HCT116 (cell line): ENCODE results near the gene DHPS. TPM values are rescaled to one million over a fixed set of nuclear protein-coding genes. Genes with fewer than 3 reads are reported as not detected.

Experiments
- ATAC-seq: fragments of 200-7000 bp; cut with Tn5 transposase; 2 replicates; pipeline ENCODE4 v1.9.1; 2020; ENCODE audit warnings: mild to moderate bottlenecking, moderate library complexity
- BruUV-seq: library from RNA; stranded (reverse); fragments of 400-500 nt; replicated peaks from 2 replicates; lab custom pipeline; 2021; lab: Mats Ljungman, UMichigan
- CTCF ChIA-PET: fragments of 300-600 bp; sonication (Branson Sonifier 250); formaldehyde crosslinking; loops from one replicate; lab custom pipeline; 2021; ENCODE audit warnings: antibody characterized with exemption; lab: Charles Lee
- POLR2A ChIA-PET: fragments of 300-600, 350-600 bp; sonication (Branson Sonifier 250); formaldehyde crosslinking; loops from one replicate; lab custom pipeline; 2021; ENCODE audit warnings: antibody characterized with exemption; lab: Charles Lee
- RAD21 ChIA-PET, 2 experiments: fragments of 300-600 bp; sonication (Branson Sonifier 250); formaldehyde crosslinking; loops; one replicate each; lab custom pipeline; 2023; ENCODE audit warnings: low total read pairs in 2 of 2; ENCODE audit not compliant: uncharacterized antibody in 2 of 2, unreplicated experiment in 2 of 2, low non-redundant PET in 1 of 2; lab: Charles Lee
- DNase-seq: peaks from one replicate; pipeline ENCODE4 v3.0.0-alpha.2; 2010; ENCODE audit warnings: low read depth, low spot score
- H2AFZ ChIP-seq: fragments of 200-600 bp; shearing (Covaris generic), sonication (generic); 2 replicates; pipeline ENCODE4 v1.6.1; 2017; ENCODE audit warnings: low read depth, mixed run types, mixed read lengths, antibody characterized with exemption, low read length; ENCODE audit not compliant: poor library complexity, severe bottlenecking
- H3K27ac ChIP-seq: 2 replicates; pipeline ENCODE4 v1.5.1; 2012; ENCODE audit warnings: low read depth, low read length
- H3K27me3 ChIP-seq: fragments of 200-600 bp; sonication (generic); 2 replicates; pipeline ENCODE4 v1.6.1; 2016; ENCODE audit warnings: mixed run types, low read length, mixed read lengths; ENCODE audit not compliant: insufficient read depth
- H3K36me3 ChIP-seq, 2 experiments: fragments of 200-500 bp in 1 of 2; fragments of 200-600 bp in 1 of 2; sonication (Bioruptor generic) in 1 of 2; sonication (generic) in 1 of 2; 2 replicates each; pipeline versions ENCODE4 v1.5.1 to v1.6.1; 2014 to 2016; ENCODE audit warnings: low read length in 2 of 2, inconsistent platforms in 1 of 2, mixed read lengths in 1 of 2, mixed run types in 1 of 2; ENCODE audit not compliant: insufficient read depth in 2 of 2, control insufficient read depth in 1 of 2
- H3K4me1 ChIP-seq, 2 experiments: fragments of 200-600 bp in 1 of 2; sonication (generic) in 1 of 2; 2 replicates each; pipeline versions ENCODE4 v1.5.1 to v1.6.1; 2012 to 2017; ENCODE audit warnings: low read length in 2 of 2, inconsistent platforms in 1 of 2, mild to moderate bottlenecking in 1 of 2, mixed read lengths in 1 of 2, mixed run types in 1 of 2, moderate library complexity in 1 of 2; ENCODE audit not compliant: insufficient read depth in 2 of 2, control insufficient read depth in 1 of 2
- H3K4me2 ChIP-seq: fragments of 200-600 bp; sonication (generic); 2 replicates; pipeline ENCODE4 v1.6.1; 2017; ENCODE audit warnings: mixed run types, low read length, mixed read lengths
- H3K4me3 ChIP-seq, 2 experiments: fragments of 200-600 bp in 1 of 2; sonication (generic) in 1 of 2; replicated peaks in 1 of 2; 2 replicates each; pipeline ENCODE4 v1.5.1; 2011 to 2016; ENCODE audit warnings: low read length in 2 of 2, control low read depth in 1 of 2, low read depth in 1 of 2, mild to moderate bottlenecking in 1 of 2, mixed read lengths in 1 of 2, mixed run types in 1 of 2
- H3K79me2 ChIP-seq: fragments of 200-600 bp; sonication (generic); 2 replicates; pipeline ENCODE4 v1.6.1; 2017; ENCODE audit warnings: mild to moderate bottlenecking, mixed run types, low read length, moderate library complexity, mixed read lengths; ENCODE audit not compliant: insufficient read depth
- H3K9ac ChIP-seq: fragments of 200-600 bp; sonication (generic); 2 replicates; pipeline ENCODE4 v1.6.1; 2016; ENCODE audit warnings: low read length, mixed read lengths
- H3K9me2 ChIP-seq: fragments of 200-600 bp; sonication (generic), shearing (Covaris generic); 2 replicates; pipeline ENCODE4 v1.6.1; 2017; ENCODE audit warnings: mixed run types, mild to moderate bottlenecking, moderate library complexity; ENCODE audit not compliant: insufficient read depth
- H3K9me3 ChIP-seq, 2 experiments: fragments of 200-500 bp in 1 of 2; fragments of 200-600 bp in 1 of 2; sonication (Bioruptor generic) in 1 of 2; sonication (generic) in 1 of 2; 2 replicates each; pipeline ENCODE4 v1.6.1; 2014 to 2017; ENCODE audit warnings: low read length in 2 of 2, mixed read lengths in 2 of 2, inconsistent platforms in 1 of 2, low read depth in 1 of 2, mild to moderate bottlenecking in 1 of 2, mixed run types in 1 of 2, moderate library complexity in 1 of 2; ENCODE audit not compliant: control insufficient read depth in 1 of 2, insufficient read depth in 1 of 2
- H4K20me1 ChIP-seq: fragments of 200-600 bp; sonication (generic), shearing (Covaris generic); 2 replicates; pipeline ENCODE4 v1.6.1; 2017; ENCODE audit warnings: mixed run types, mild to moderate bottlenecking, moderate library complexity; ENCODE audit not compliant: insufficient read depth
- ATF3 ChIP-seq: IDR thresholded peaks from 2 replicates; pipeline ENCODE4 v1.6.1; 2012
- CEBPB ChIP-seq: IDR thresholded peaks from 2 replicates; pipeline ENCODE4 v1.6.1; 2012; ENCODE audit warnings: low read depth
- CTCF ChIP-seq, 3 experiments: fragments of 200-600 bp in 1 of 3; sonication (generic) in 1 of 3; IDR thresholded peaks in 2 of 3; conservative IDR thresholded peaks in 1 of 3; 2 replicates each; pipeline ENCODE4 v1.5.1; 2012 to 2017; ENCODE audit warnings: low read depth in 2 of 3, low read length in 2 of 3, antibody characterized with exemption in 1 of 3, borderline replicate concordance in 1 of 3, control low read depth in 1 of 3, mild to moderate bottlenecking in 1 of 3, mixed read lengths in 1 of 3, mixed run types in 1 of 3, moderate library complexity in 1 of 3; ENCODE audit not compliant: insufficient read depth in 1 of 3
- ELF1 ChIP-seq: IDR thresholded peaks from 2 replicates; pipeline ENCODE4 v1.6.1; 2012; ENCODE audit warnings: low read depth, borderline replicate concordance
- EZH2 ChIP-seq: fragments of 200-600 bp; sonication (generic); IDR thresholded peaks from 2 replicates; pipeline ENCODE4 v1.6.1; 2017; ENCODE audit warnings: antibody characterized with exemption, mixed run types
- EZH2phosphoT487 ChIP-seq: fragments of 200-600 bp; IDR thresholded peaks from 2 replicates; pipeline ENCODE4 v1.6.1; 2018; ENCODE audit warnings: antibody characterized with exemption, borderline replicate concordance
- FOSL1 ChIP-seq: IDR thresholded peaks from 2 replicates; pipeline ENCODE4 v1.6.1; 2012; ENCODE audit warnings: low read depth
- RAD21 ChIP-seq: IDR thresholded peaks from 2 replicates; pipeline ENCODE4 v1.6.1; 2012; ENCODE audit warnings: low read depth, mild to moderate bottlenecking
- SP1 ChIP-seq: IDR thresholded peaks from 2 replicates; pipeline ENCODE4 v1.6.1; 2012; ENCODE audit warnings: low read depth
- TCF7L2 ChIP-seq: IDR thresholded peaks from 2 replicates; pipeline ENCODE4 v1.7.0; 2011; ENCODE audit warnings: borderline replicate concordance, inconsistent platforms; ENCODE audit not compliant: insufficient read depth, insufficient read length; ENCODE audit errors: extremely low read depth
- YY1 ChIP-seq: IDR thresholded peaks from 2 replicates; pipeline ENCODE4 v1.6.1; 2011; ENCODE audit warnings: low read length, low read depth, moderate library complexity, mild to moderate bottlenecking; ENCODE audit not compliant: insufficient replicate concordance; ENCODE audit errors: extremely low read depth
- ZBTB33 ChIP-seq: IDR thresholded peaks from 2 replicates; pipeline ENCODE4 v1.6.1; 2011; ENCODE audit warnings: mild to moderate bottlenecking, low read length, moderate library complexity; ENCODE audit not compliant: insufficient replicate concordance; ENCODE audit errors: extremely low read depth
- ZFX ChIP-seq: fragments of 450-650 bp; IDR thresholded peaks from 2 replicates; pipeline ENCODE4 v1.6.1; 2017
- intact Hi-C: fragments of 100-400 bp; cut with micrococcal nuclease; formaldehyde crosslinking; loops from 2 replicates; pipeline ENCODE4 v1.10.0; 2022
- total RNA-seq: library from RNA; stranded (reverse); gene quantifications from one replicate; pipeline ENCODE4 v1.2.1, GENCODE V29; 2021; ENCODE audit not compliant: unreplicated experiment
- TF ChIP-seq, protein P1 (sequence below): IDR thresholded peaks from 2 replicates; pipeline ENCODE4 v1.6.1; 2012

DHPS gene
- total RNA-seq, 1 experiment from 2014 or later = 134 TPM

- DNase-seq = peak; percentile 16
- no peak overlapping the region for H3K27ac ChIP-seq
- H3K36me3 ChIP-seq = no peaks in the 10 kb centered on the region
- TF ChIP-seq YY1 (no peak), ZFX (no peak), ZBTB33 (no peak), EZH2phosphoT487 (no peak), FOSL1 (no peak), TCF7L2 (no peak), ATF3 (no peak), CEBPB (no peak), SP1 (no peak), CTCF (IDR thresholded peaks at IDR 0.05 in 2 of 3, conservative IDR thresholded peaks at IDR 0.05 in 1 of 3; ENCODE audit: borderline replicate concordance in 1 of 3, insufficient read depth in 1 of 3, low read depth in 2 of 3, low read length in 2 of 3) (peak in 2 of 3 experiments; percentile 52 to 57; a peak in 4 of 6 replicates), RAD21 (peak; percentile 38), ELF1 (no peak), EZH2 (no peak)
- TF ChIP-seq, protein P1, sequence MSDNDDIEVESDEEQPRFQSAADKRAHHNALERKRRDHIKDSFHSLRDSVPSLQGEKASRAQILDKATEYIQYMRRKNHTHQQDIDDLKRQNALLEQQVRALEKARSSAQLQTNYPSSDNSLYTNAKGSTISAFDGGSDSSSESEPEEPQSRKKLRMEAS = no peak
- TF ChIP-seq, all 23 proteins: peak for 2
- no TSS peak for BruUV-seq
- ChIA-PET CTCF (interaction anchor here (0.6 to 0.7 kb wide), 2 partner anchors 41 to 1359 kb away, joined by 3 to 4 read pairs; partner anchors contain the start of gene DHPS), RAD21 (no interaction called here), POLR2A (no interaction called here)
- ATAC-seq = peak; percentile 91
- Histone ChIP-seq H3K27me3 (no peaks in the 10 kb centered on the region), H3K9ac (no peak overlapping the region), H3K9me2 (no peaks in the 10 kb centered on the region), H3K79me2 (no peaks in the 10 kb centered on the region), H3K4me2 (no peak overlapping the region), H3K4me3 (no peak overlapping the region), H2AFZ (no peak overlapping the region), H4K20me1 (no peaks in the 10 kb centered on the region), H3K4me1 (no peaks in the 10 kb centered on the region), H3K9me3 (peaks cover 0 to 4% of the 10 kb centered on the region in 2 experiments; a peak in 1 of 4 replicates)
- intact Hi-C loops = no loop called here
Observed at GRCh38 chr19:12639901-12640613, 41.6 kb downstream of the DHPS start.
